Measurements from ENCODE around the gene PSD4.

- no peak for TF ChIP-seq CTCF (IDR thresholded peaks at IDR 0.05)
- no peak for TF ChIP-seq POLR2A (IDR thresholded peaks at IDR 0.05)
Measured at GRCh38 chr2:113169586-113169985, 4.2 kb upstream of the PSD4 start.
